ENCODE measurements around the gene GRM7. TPM values are rescaled to one million over a fixed set of nuclear protein-coding genes. Genes with fewer than 3 reads are reported as not detected.
"Not testable (repeated sequence)": the region's sequence is repeated elsewhere in the genome, so short reads cannot be mapped to it uniquely, and the experiment has no call there.

Gene GRM7
- polyA plus RNA-seq, 1 donor from 2014 or later, result 23.8 TPM

- no peaks in the 10 kb centered on the region for H4K20me1 ChIP-seq (ENCODE audit: insufficient read depth)
- no peaks in the 10 kb centered on the region for H3K79me2 ChIP-seq (replicated peaks; ENCODE audit: insufficient read depth, low read length)
- TF ChIP-seq MXI1 (conservative IDR thresholded peaks at IDR 0.05; ENCODE audit: poor library complexity, severe bottlenecking), result no peak
- TF ChIP-seq, protein P1, sequence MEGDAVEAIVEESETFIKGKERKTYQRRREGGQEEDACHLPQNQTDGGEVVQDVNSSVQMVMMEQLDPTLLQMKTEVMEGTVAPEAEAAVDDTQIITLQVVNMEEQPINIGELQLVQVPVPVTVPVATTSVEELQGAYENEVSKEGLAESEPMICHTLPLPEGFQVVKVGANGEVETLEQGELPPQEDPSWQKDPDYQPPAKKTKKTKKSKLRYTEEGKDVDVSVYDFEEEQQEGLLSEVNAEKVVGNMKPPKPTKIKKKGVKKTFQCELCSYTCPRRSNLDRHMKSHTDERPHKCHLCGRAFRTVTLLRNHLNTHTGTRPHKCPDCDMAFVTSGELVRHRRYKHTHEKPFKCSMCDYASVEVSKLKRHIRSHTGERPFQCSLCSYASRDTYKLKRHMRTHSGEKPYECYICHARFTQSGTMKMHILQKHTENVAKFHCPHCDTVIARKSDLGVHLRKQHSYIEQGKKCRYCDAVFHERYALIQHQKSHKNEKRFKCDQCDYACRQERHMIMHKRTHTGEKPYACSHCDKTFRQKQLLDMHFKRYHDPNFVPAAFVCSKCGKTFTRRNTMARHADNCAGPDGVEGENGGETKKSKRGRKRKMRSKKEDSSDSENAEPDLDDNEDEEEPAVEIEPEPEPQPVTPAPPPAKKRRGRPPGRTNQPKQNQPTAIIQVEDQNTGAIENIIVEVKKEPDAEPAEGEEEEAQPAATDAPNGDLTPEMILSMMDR (IDR thresholded peaks at IDR 0.05; ENCODE audit: poor library complexity, severe bottlenecking), result no peak
- TF ChIP-seq RAD21 (conservative IDR thresholded peaks at IDR 0.05), result no peak
- TF ChIP-seq EZH2 (IDR thresholded peaks at IDR 0.05; ENCODE audit: borderline replicate concordance, insufficient read depth, low read length, poor library complexity, severe bottlenecking), result no peak
- no peak for TF ChIP-seq REST (IDR thresholded peaks at IDR 0.05; ENCODE audit: borderline replicate concordance)
- TF ChIP-seq TAF1 (IDR thresholded peaks at IDR 0.05; ENCODE audit: low read depth), result no peak
- no peak for TF ChIP-seq SMC3 (conservative IDR thresholded peaks at IDR 0.05; ENCODE audit: poor library complexity)
- TF ChIP-seq POLR2AphosphoS5 (IDR thresholded peaks at IDR 0.05), result no peak
- no peak for TF ChIP-seq EP300 (conservative IDR thresholded peaks at IDR 0.05; ENCODE audit: poor library complexity, severe bottlenecking)
- no peak overlapping the region for H2AFZ ChIP-seq (ENCODE audit: low read depth, low read length)
- no peak overlapping the region for H3K4me2 ChIP-seq (ENCODE audit: low read length)
- no peaks in the 10 kb centered on the region for H3F3A ChIP-seq (ENCODE audit: insufficient read depth, low read length, poor library complexity, severe bottlenecking)
- no peak overlapping the region for H3K9ac ChIP-seq (ENCODE audit: low read length)
- no peaks in the 10 kb centered on the region for H3K9me2 ChIP-seq (ENCODE audit: insufficient read depth, low read length)
- no peaks in the 10 kb centered on the region for H3K36me3 ChIP-seq (ENCODE audit: insufficient read depth, low read length)
- no peak overlapping the region for H3K27ac ChIP-seq (ENCODE audit: low read length)
- no peaks in the 10 kb centered on the region for H3K27me3 ChIP-seq (ENCODE audit: insufficient read depth, low read depth, low read length)
- H3K9me3 ChIP-seq (ENCODE audit: low read length), result no peaks in the 10 kb centered on the region
- H3K4me3 ChIP-seq (ENCODE audit: low read length), result no peak overlapping the region
Observed at GRCh38 chr3:6928064-6928463, 67.1 kb downstream of the GRM7 start.

- H3K4me3 ChIP-seq (ENCODE audit: low read length), result no peak overlapping the region
- no peaks in the 10 kb centered on the region for H3K79me2 ChIP-seq (replicated peaks; ENCODE audit: insufficient read depth, low read length)
Observed at GRCh38 chr3:6929918-6930317, 69.0 kb downstream of the GRM7 start.

GRCh38 chr3:6935418-6935817 is 74.5 kb downstream of the GRM7 start:
- not testable (repeated sequence) for H3K9me2 ChIP-seq (ENCODE audit: insufficient read depth, low read length); H3K9me3 ChIP-seq (ENCODE audit: low read length); H3K9ac ChIP-seq (ENCODE audit: low read length); H3K79me2 ChIP-seq (replicated peaks; ENCODE audit: insufficient read depth, low read length); H3K27me3 ChIP-seq (ENCODE audit: insufficient read depth, low read depth, low read length); H3K4me2 ChIP-seq (ENCODE audit: low read length); H3K36me3 ChIP-seq (ENCODE audit: insufficient read depth, low read length); H3K27ac ChIP-seq (ENCODE audit: low read length); H4K20me1 ChIP-seq (ENCODE audit: insufficient read depth); H3F3A ChIP-seq (ENCODE audit: insufficient read depth, low read length, poor library complexity, severe bottlenecking); H2AFZ ChIP-seq (ENCODE audit: low read depth, low read length); H3K4me3 ChIP-seq (ENCODE audit: low read length)

More at GRCh38 chr3:6929918-6930317, 69.0 kb downstream of the GRM7 start:
- no peaks in the 10 kb centered on the region for H3K9me2 ChIP-seq (ENCODE audit: insufficient read depth, low read length)
- H3F3A ChIP-seq (ENCODE audit: insufficient read depth, low read length, poor library complexity, severe bottlenecking), result no peaks in the 10 kb centered on the region
- no peaks in the 10 kb centered on the region for H3K36me3 ChIP-seq (ENCODE audit: insufficient read depth, low read length)
- no peaks in the 10 kb centered on the region for H3K27me3 ChIP-seq (ENCODE audit: insufficient read depth, low read depth, low read length)
- H3K4me2 ChIP-seq (ENCODE audit: low read length), result no peak overlapping the region
- no peak overlapping the region for H3K27ac ChIP-seq (ENCODE audit: low read length)
- no peaks in the 10 kb centered on the region for H4K20me1 ChIP-seq (ENCODE audit: insufficient read depth)
- no peak overlapping the region for H3K9ac ChIP-seq (ENCODE audit: low read length)
- H3K9me3 ChIP-seq (ENCODE audit: low read length), result no peaks in the 10 kb centered on the region
- TF ChIP-seq MXI1 (conservative IDR thresholded peaks at IDR 0.05; ENCODE audit: poor library complexity, severe bottlenecking) (no peak), EP300 (conservative IDR thresholded peaks at IDR 0.05; ENCODE audit: poor library complexity, severe bottlenecking) (no peak), RAD21 (conservative IDR thresholded peaks at IDR 0.05) (no peak), REST (IDR thresholded peaks at IDR 0.05; ENCODE audit: borderline replicate concordance) (no peak), POLR2AphosphoS5 (IDR thresholded peaks at IDR 0.05) (no peak), EZH2 (IDR thresholded peaks at IDR 0.05; ENCODE audit: borderline replicate concordance, insufficient read depth, low read length, poor library complexity, severe bottlenecking) (no peak)
- H2AFZ ChIP-seq (ENCODE audit: low read depth, low read length), result no peak overlapping the region
